Peyer's patch (tissue), 4 donors: ENCODE data around the gene OR13J1. TPM values are rescaled to one million over a fixed set of nuclear protein-coding genes. Genes with fewer than 3 reads are reported as not detected.

Source experiments
- DNase-seq, 3 donors: peaks; one replicate each; pipeline ENCODE4 v3.0.0-alpha.2; 2017 to 2019
- H3K27ac ChIP-seq, 4 donors: fragments of 200-600 bp; sonication (generic); one replicate each; pipeline ENCODE4 v1.5.1; 2016 to 2019
- H3K27me3 ChIP-seq, 2 donors: fragments of 200-600 bp; sonication (generic); one replicate each; pipeline ENCODE4 v1.5.1; 2019
- H3K36me3 ChIP-seq, 3 donors: fragments of 200-600 bp; sonication (generic); one replicate each; pipeline ENCODE4 v1.5.1; 2016 to 2019
- H3K4me1 ChIP-seq, 4 donors: fragments of 200-600 bp; sonication (generic); one replicate each; pipeline ENCODE4 v1.5.1; 2016 to 2019
- H3K4me3 ChIP-seq, 4 donors: fragments of 200-600 bp; sonication (generic); 1 replicate in 3 of 4; 2 replicates in 1 of 4; pipeline ENCODE4 v1.5.1; 2016 to 2019; ENCODE audit warnings: mild to moderate bottlenecking in 1 of 4
- H3K9me3 ChIP-seq, 4 donors: fragments of 200-600 bp; sonication (generic); one replicate each; pipeline ENCODE4 v1.5.1; 2016 to 2019; ENCODE audit warnings: mild to moderate bottlenecking in 1 of 4
- POLR2A ChIP-seq, 2 donors: fragments of 450-650 bp; IDR thresholded peaks; one replicate each; pipeline ENCODE4 v1.5.1; 2017; ENCODE audit warnings: antibody characterized with exemption in 2 of 2, mild to moderate bottlenecking in 2 of 2, moderate library complexity in 2 of 2
- total RNA-seq, 4 donors: library from RNA; depleted of rRNA; stranded (reverse); fragments of >200 nt; gene quantifications; one replicate each; pipeline ENCODE4 v1.1.0, GENCODE V29; 2016
- TF ChIP-seq, protein P1 (sequence below), 6 experiments: fragments of 450-650 bp in 4 of 6; fragments of 200-600 bp in 2 of 6; sonication (generic) in 1 of 6; IDR thresholded peaks; one replicate each; pipeline ENCODE4 v1.5.1; 2017 to 2019; ENCODE audit warnings: antibody characterized with exemption in 6 of 6, mild to moderate bottlenecking in 3 of 6, moderate library complexity in 1 of 6

The OR13J1 gene
- total RNA-seq, 4 donors from 2014 or later, result not detected

DNA sequence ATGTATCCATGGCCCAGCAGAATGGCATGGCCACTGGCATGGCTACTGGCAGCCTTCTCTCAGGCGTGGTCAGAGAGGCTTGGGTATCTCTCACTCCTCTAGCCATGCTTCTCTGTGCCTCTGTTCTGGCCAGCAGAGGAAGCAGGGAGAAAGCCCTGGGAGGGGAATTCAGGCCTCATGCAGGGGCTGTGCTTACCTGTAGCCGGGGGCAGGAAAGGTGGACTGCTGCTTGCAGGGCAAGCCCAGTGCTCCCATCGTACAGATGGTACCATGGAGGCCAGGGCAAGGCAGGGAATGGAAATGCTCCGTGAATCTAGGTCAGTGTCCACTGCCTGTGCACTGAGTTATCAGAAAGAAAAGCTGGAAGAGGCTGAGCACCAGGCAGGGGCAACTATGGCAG lies 2.7 kb downstream of the OR13J1 start:
- TF ChIP-seq POLR2A (IDR thresholded peaks at IDR 0.05), result no peak
- TF ChIP-seq, protein P1, sequence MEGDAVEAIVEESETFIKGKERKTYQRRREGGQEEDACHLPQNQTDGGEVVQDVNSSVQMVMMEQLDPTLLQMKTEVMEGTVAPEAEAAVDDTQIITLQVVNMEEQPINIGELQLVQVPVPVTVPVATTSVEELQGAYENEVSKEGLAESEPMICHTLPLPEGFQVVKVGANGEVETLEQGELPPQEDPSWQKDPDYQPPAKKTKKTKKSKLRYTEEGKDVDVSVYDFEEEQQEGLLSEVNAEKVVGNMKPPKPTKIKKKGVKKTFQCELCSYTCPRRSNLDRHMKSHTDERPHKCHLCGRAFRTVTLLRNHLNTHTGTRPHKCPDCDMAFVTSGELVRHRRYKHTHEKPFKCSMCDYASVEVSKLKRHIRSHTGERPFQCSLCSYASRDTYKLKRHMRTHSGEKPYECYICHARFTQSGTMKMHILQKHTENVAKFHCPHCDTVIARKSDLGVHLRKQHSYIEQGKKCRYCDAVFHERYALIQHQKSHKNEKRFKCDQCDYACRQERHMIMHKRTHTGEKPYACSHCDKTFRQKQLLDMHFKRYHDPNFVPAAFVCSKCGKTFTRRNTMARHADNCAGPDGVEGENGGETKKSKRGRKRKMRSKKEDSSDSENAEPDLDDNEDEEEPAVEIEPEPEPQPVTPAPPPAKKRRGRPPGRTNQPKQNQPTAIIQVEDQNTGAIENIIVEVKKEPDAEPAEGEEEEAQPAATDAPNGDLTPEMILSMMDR (IDR thresholded peaks at IDR 0.05), result no peak
- no peaks in the 10 kb centered on the region for H3K36me3 ChIP-seq
- H3K4me3 ChIP-seq, result no peak overlapping the region
- H3K27ac ChIP-seq, result no peak overlapping the region
- H3K27me3 ChIP-seq, result no peaks in the 10 kb centered on the region
- H3K9me3 ChIP-seq, result no peaks in the 10 kb centered on the region
- H3K4me1 ChIP-seq, result no peaks in the 10 kb centered on the region
- no peak for DNase-seq

- no peaks in the 10 kb centered on the region for H3K9me3 ChIP-seq
- no peak overlapping the region for H3K27ac ChIP-seq
Observed at GRCh38 chr9:35864695-35865255, 5.4 kb downstream of the OR13J1 start.

DNA sequence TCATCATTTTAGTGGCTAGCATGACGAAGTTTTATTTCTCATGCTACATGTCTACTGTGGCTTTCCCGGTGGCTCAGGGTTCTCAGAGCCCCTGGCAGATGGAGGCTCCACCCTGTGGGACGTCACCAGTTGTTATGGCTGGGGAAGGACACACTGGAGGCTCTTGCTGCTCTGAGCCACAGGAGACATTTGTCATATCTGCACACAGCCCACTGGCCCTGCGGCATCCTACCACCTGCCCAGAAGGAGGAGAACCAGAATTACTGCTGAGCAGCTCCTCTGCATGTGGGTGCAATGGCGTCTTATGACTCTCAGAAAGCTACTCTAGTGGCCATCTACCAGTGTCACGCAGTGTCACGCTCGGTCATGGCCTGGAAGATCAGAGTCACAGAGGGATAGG lies 6.6 kb downstream of the OR13J1 start:
- DNase-seq, result no peak
- Histone ChIP-seq H3K27me3 (no peaks in the 10 kb centered on the region), H3K36me3 (no peaks in the 10 kb centered on the region), H3K4me3 (no peak overlapping the region), H3K27ac (no peak overlapping the region), H3K4me1 (no peaks in the 10 kb centered on the region), H3K9me3 (no peaks in the 10 kb centered on the region)
- TF ChIP-seq, protein P1 (IDR thresholded peaks at IDR 0.05), result no peak

More at GRCh38 chr9:35864695-35865255, 5.4 kb downstream of the OR13J1 start:
- H3K27me3 ChIP-seq, result no peaks in the 10 kb centered on the region
- no peak for DNase-seq
- no peaks in the 10 kb centered on the region for H3K4me1 ChIP-seq
- TF ChIP-seq POLR2A (IDR thresholded peaks at IDR 0.05), result no peak
- TF ChIP-seq, protein P1 (IDR thresholded peaks at IDR 0.05), result no peak
- H3K36me3 ChIP-seq, result no peaks in the 10 kb centered on the region
- no peak overlapping the region for H3K4me3 ChIP-seq

- no peak for TF ChIP-seq POLR2A (IDR thresholded peaks at IDR 0.05)
- TF ChIP-seq, protein P1 (IDR thresholded peaks at IDR 0.05), result no peak
- Histone ChIP-seq H3K4me1 (no peaks in the 10 kb centered on the region), H3K4me3 (no peak overlapping the region), H3K27ac (no peak overlapping the region), H3K27me3 (no peaks in the 10 kb centered on the region), H3K9me3 (no peaks in the 10 kb centered on the region), H3K36me3 (no peaks in the 10 kb centered on the region)
- DNase-seq, result no peak
Observed at GRCh38 chr9:35862328-35862727, 7.9 kb downstream of the OR13J1 start.

DNA sequence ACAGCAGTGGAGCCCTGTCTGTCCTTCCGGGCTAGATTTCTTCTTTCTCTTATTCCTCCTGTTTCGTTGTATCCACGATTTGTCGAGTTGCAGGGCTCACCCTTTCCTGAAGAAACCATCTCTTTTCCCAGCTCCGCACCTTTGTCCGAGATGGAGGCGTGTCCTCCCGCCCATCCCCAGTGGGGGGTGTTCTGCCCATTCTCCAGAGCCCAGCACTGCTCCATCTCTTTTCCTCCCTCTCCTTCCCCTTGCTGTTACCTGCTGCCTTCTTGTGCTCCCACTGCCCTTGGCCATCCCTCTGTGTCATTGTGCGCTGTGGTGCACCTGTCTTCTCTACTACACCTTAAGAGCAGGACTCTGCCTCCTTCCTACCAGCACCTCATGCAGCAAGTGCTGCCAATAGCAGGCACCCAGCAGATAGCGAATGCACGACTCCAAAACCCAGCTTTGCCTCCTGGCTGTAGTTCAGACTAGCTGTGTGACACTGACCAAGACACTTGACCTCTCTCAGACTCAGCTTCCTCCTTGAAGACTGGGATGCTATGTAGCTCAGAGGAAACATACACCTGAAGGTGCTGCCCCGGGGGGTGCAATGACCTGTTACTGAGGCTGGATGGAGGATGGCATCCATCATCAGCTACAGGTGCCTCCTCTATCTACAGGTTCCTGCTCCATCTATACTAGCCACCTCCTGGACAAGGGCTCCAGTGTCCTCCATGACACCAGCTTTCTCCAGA lies 8.9 kb downstream of the OR13J1 start:
- no peak overlapping the region for H3K4me3 ChIP-seq
- no peak overlapping the region for H3K27ac ChIP-seq
- DNase-seq, result no peak
- no peaks in the 10 kb centered on the region for H3K9me3 ChIP-seq
- TF ChIP-seq, protein P1 (IDR thresholded peaks at IDR 0.05), result no peak
- TF ChIP-seq POLR2A (IDR thresholded peaks at IDR 0.05), result no peak
- H3K36me3 ChIP-seq, result no peaks in the 10 kb centered on the region
- no peaks in the 10 kb centered on the region for H3K27me3 ChIP-seq
- no peaks in the 10 kb centered on the region for H3K4me1 ChIP-seq
